SK-N-SH treated with all-trans-retinoic acid at 6 μM for 48 hours (cell line): Measurements from ENCODE around the gene SYCE1.

Experiments used
- ATAC-seq: fragments of 200-7000 bp; cut with Tn5 transposase; 3 replicates; pipeline ENCODE4 v1.9.1; 2020; ENCODE audit warnings: mild to moderate bottlenecking, moderate library complexity
- ARNTL ChIP-seq: fragments of 450-650 bp; formaldehyde crosslinking; IDR thresholded peaks from 2 replicates; pipeline ENCODE4 v1.5.0; 2020; ENCODE audit warnings: low read depth, mild to moderate bottlenecking, moderate library complexity, borderline replicate concordance
- BACH2 ChIP-seq: fragments of 250-450 bp; sonication (Bioruptor Pico); IDR thresholded peaks from 2 replicates; pipeline ENCODE4 v1.9.0; 2021; ENCODE audit warnings: mild to moderate bottlenecking, borderline replicate concordance
- CSDC2 ChIP-seq: fragments of 250-450 bp; sonication (Bioruptor Pico); IDR thresholded peaks from 2 replicates; pipeline ENCODE4 v1.5.0; 2020; ENCODE audit warnings: mild to moderate bottlenecking, moderate library complexity
- CSRNP3 ChIP-seq: fragments of 250-450 bp; sonication (Bioruptor Pico); IDR thresholded peaks from 2 replicates; pipeline ENCODE4 v1.5.1; 2021; ENCODE audit warnings: mild to moderate bottlenecking, moderate library complexity
- ESRRG ChIP-seq: fragments of 250-450 bp; sonication (Bioruptor Pico); IDR thresholded peaks from 2 replicates; pipeline ENCODE4 v1.6.1; 2021; ENCODE audit warnings: mild to moderate bottlenecking
- GLIS3 ChIP-seq: fragments of 250-450 bp; sonication (Bioruptor Pico); IDR thresholded peaks from 2 replicates; pipeline ENCODE4 v1.5.0; 2020; ENCODE audit warnings: mild to moderate bottlenecking, moderate library complexity
- ISL1 ChIP-seq: fragments of 250-450 bp; sonication (Bioruptor Pico); IDR thresholded peaks from 2 replicates; pipeline ENCODE4 v2.1.2; 2022; ENCODE audit warnings: mild to moderate bottlenecking, moderate library complexity
- OSR1 ChIP-seq: fragments of 250-450 bp; sonication (Bioruptor Pico); IDR thresholded peaks from 2 replicates; pipeline ENCODE4 v1.8.0; 2022; ENCODE audit warnings: moderate library complexity, mild to moderate bottlenecking, inconsistent platforms
- POU6F1 ChIP-seq: fragments of 250-450 bp; sonication (Bioruptor Pico); IDR thresholded peaks from 2 replicates; pipeline ENCODE4 v1.8.0; 2021; ENCODE audit warnings: low read depth, mild to moderate bottlenecking, moderate library complexity, borderline replicate concordance
- PPARA ChIP-seq: fragments of 250-450 bp; sonication (Bioruptor Pico); IDR thresholded peaks from 2 replicates; pipeline ENCODE4 v1.5.0; 2020; ENCODE audit warnings: mild to moderate bottlenecking, borderline replicate concordance
- RARB ChIP-seq: fragments of 250-450 bp; sonication (Bioruptor Pico); IDR thresholded peaks from 2 replicates; pipeline ENCODE4 v1.8.0; 2021; ENCODE audit warnings: mild to moderate bottlenecking, moderate library complexity
- SNAI2 ChIP-seq: fragments of 250-450 bp; sonication (Bioruptor Pico); IDR thresholded peaks from 2 replicates; pipeline ENCODE4 v1.5.0; 2020; ENCODE audit warnings: mild to moderate bottlenecking, moderate library complexity
- TCF4 ChIP-seq: fragments of 250-450 bp; sonication (Bioruptor Pico); IDR thresholded peaks from 2 replicates; pipeline ENCODE4 v1.8.0; 2021; ENCODE audit warnings: mild to moderate bottlenecking, moderate library complexity, borderline replicate concordance
- ZC3H10 ChIP-seq: fragments of 250-450 bp; sonication (Bioruptor Pico); IDR thresholded peaks from 2 replicates; pipeline ENCODE4 v1.5.1; 2021; ENCODE audit warnings: mild to moderate bottlenecking, moderate library complexity
- ZFP3 ChIP-seq: fragments of 250-450 bp; sonication (Bioruptor Pico); IDR thresholded peaks from 2 replicates; pipeline ENCODE4 v1.5.0; 2020; ENCODE audit warnings: mild to moderate bottlenecking, moderate library complexity
- ZFP30 ChIP-seq: fragments of 450-650 bp; formaldehyde crosslinking; IDR thresholded peaks from 2 replicates; pipeline ENCODE4 v1.5.0; 2022; ENCODE audit warnings: mild to moderate bottlenecking, moderate library complexity
- ZNF565 ChIP-seq: fragments of 450-650 bp; formaldehyde crosslinking; conservative IDR thresholded peaks from 2 replicates; pipeline ENCODE4 v1.5.0; 2020; ENCODE audit warnings: low read depth, mild to moderate bottlenecking, moderate library complexity
- ZNF70 ChIP-seq: fragments of 450-650 bp; formaldehyde crosslinking; IDR thresholded peaks from 2 replicates; pipeline ENCODE4 v1.5.0; 2020; ENCODE audit warnings: mild to moderate bottlenecking, moderate library complexity
- ZNF8 ChIP-seq: fragments of 450-650 bp; formaldehyde crosslinking; IDR thresholded peaks from 2 replicates; pipeline ENCODE4 v1.5.0; 2020; ENCODE audit warnings: mild to moderate bottlenecking, moderate library complexity
- TF ChIP-seq, protein P1 (sequence below): fragments of 250-450 bp; sonication (Bioruptor Pico); IDR thresholded peaks from 2 replicates; pipeline ENCODE4 v1.5.1; 2020; ENCODE audit warnings: low read depth, mild to moderate bottlenecking, moderate library complexity
- TF ChIP-seq, protein P2 (sequence below): fragments of 250-450 bp; sonication (Bioruptor Pico); IDR thresholded peaks from 2 replicates; pipeline ENCODE4 v1.8.0; 2020; ENCODE audit warnings: mild to moderate bottlenecking, moderate library complexity, borderline replicate concordance

Gene SYCE1

GRCh38 chr10:133536198-133536597 is 29.2 kb downstream of the SYCE1 start:
- no peak for TF ChIP-seq ZNF8
- no peak for TF ChIP-seq ARNTL (CRISPR knock-in tag)
- TF ChIP-seq ESRRG: no peak
- no peak for TF ChIP-seq ZC3H10
- ATAC-seq: no peak

DNA sequence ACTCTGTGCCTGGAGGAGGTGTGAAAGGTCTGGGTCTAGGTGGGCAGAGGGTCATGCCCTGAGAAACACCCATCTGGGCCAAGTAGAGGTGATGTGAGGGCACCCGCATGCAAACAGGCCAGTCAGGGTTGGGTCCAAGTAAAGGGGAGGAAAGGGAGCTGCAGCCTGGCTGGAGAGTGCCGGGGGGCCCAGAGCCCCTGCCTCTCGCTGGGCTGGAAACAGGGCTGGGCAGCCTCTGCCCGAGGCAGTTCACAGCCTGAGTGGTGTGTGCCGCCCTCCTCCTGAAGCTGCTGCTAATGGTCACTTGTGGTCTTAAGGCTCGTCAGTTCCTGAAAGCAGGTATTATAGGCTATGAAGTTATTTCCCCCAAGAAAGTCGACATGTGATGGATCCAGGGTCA is 31.0 kb downstream of the SYCE1 start:
- ATAC-seq: no peak
- TF ChIP-seq RARB (CRISPR knock-in tag) (no peak), ZFP3 (CRISPR knock-in tag) (no peak), POU6F1 (CRISPR knock-in tag) (no peak), CSRNP3 (CRISPR knock-in tag) (no peak), GLIS3 (CRISPR knock-in tag) (no peak), PPARA (CRISPR knock-in tag) (no peak), ZFP30 (CRISPR knock-in tag) (no peak), ARNTL (CRISPR knock-in tag) (no peak), OSR1 (CRISPR knock-in tag) (no peak), ZC3H10 (no peak), ISL1 (CRISPR knock-in tag) (no peak), ZNF8 (no peak), TCF4 (CRISPR knock-in tag) (no peak), CSDC2 (CRISPR knock-in tag) (no peak)

DNA sequence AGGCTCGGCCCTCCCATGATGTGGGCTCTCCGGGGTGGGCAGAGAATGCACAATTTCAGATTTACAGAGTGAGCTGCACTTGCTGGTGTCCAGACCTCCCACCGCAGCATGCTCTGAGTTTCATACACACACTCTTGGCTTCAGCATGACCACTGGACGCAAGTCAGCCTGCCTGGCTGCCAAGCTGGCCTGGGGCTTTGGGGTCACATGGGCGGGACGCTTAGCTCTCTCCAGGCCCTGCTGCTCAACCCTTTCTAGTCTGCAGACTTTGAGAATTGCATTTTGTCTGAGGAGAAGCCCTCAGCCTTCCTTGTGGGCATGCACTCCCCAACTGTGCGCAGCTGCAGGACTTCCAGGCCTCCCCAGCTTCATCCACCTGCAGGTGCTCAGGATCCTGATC is 32.5 kb downstream of the SYCE1 start:
- no peak for ATAC-seq
- TF ChIP-seq TCF4 (CRISPR knock-in tag) (no peak), ZNF565 (CRISPR knock-in tag) (no peak), CSDC2 (CRISPR knock-in tag) (no peak), SNAI2 (no peak), ZNF70 (no peak), ZNF8 (no peak), ISL1 (CRISPR knock-in tag) (no peak), POU6F1 (CRISPR knock-in tag) (no peak), ARNTL (CRISPR knock-in tag) (no peak)
- TF ChIP-seq, protein P1, sequence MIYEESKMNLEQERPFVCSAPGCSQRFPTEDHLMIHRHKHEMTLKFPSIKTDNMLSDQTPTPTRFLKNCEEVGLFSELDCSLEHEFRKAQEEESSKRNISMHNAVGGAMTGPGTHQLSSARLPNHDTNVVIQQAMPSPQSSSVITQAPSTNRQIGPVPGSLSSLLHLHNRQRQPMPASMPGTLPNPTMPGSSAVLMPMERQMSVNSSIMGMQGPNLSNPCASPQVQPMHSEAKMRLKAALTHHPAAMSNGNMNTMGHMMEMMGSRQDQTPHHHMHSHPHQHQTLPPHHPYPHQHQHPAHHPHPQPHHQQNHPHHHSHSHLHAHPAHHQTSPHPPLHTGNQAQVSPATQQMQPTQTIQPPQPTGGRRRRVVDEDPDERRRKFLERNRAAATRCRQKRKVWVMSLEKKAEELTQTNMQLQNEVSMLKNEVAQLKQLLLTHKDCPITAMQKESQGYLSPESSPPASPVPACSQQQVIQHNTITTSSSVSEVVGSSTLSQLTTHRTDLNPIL: no peak
- TF ChIP-seq, protein P2, sequence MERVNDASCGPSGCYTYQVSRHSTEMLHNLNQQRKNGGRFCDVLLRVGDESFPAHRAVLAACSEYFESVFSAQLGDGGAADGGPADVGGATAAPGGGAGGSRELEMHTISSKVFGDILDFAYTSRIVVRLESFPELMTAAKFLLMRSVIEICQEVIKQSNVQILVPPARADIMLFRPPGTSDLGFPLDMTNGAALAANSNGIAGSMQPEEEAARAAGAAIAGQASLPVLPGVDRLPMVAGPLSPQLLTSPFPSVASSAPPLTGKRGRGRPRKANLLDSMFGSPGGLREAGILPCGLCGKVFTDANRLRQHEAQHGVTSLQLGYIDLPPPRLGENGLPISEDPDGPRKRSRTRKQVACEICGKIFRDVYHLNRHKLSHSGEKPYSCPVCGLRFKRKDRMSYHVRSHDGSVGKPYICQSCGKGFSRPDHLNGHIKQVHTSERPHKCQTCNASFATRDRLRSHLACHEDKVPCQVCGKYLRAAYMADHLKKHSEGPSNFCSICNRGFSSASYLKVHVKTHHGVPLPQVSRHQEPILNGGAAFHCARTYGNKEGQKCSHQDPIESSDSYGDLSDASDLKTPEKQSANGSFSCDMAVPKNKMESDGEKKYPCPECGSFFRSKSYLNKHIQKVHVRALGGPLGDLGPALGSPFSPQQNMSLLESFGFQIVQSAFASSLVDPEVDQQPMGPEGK (CRISPR knock-in tag): no peak

- no peak for TF ChIP-seq GLIS3 (CRISPR knock-in tag)
- no peak for TF ChIP-seq ARNTL (CRISPR knock-in tag)
- TF ChIP-seq, protein P2 (CRISPR knock-in tag): no peak
- no peak for TF ChIP-seq BACH2
- no peak for TF ChIP-seq ISL1 (CRISPR knock-in tag)
- no peak for TF ChIP-seq CSRNP3 (CRISPR knock-in tag)
- no peak for TF ChIP-seq ZFP30 (CRISPR knock-in tag)
- no peak for TF ChIP-seq ESRRG
- no peak for TF ChIP-seq CSDC2 (CRISPR knock-in tag)
- no peak for TF ChIP-seq TCF4 (CRISPR knock-in tag)
- no peak for TF ChIP-seq ZNF70
- TF ChIP-seq RARB (CRISPR knock-in tag): no peak
- ATAC-seq: no peak
Measured at GRCh38 chr10:133530506-133530905, 34.9 kb downstream of the SYCE1 start.
